GM23248 (cell line): ENCODE results near the gene FRRS1L. TPM values are rescaled to one million over a fixed set of nuclear protein-coding genes. Genes with fewer than 3 reads are reported as not detected.

Source experiments
- DNase-seq: peaks from one replicate; pipeline ENCODE4 v3.0.0-alpha.2; 2015
- H2AFZ ChIP-seq: fragments of 200-600 bp; sonication (generic); 2 replicates; pipeline ENCODE4 v1.6.1; 2016; ENCODE audit warnings: antibody characterized with exemption
- H3F3A ChIP-seq: fragments of 200-600 bp; sonication (generic); 2 replicates; pipeline ENCODE4 v1.6.1; 2016; ENCODE audit warnings: mild to moderate bottlenecking, antibody characterized with exemption, mixed run types; ENCODE audit not compliant: insufficient read depth
- H3K27ac ChIP-seq: fragments of 200-600 bp; sonication (generic); 2 replicates; pipeline ENCODE4 v1.5.1; 2016; ENCODE audit warnings: mild to moderate bottlenecking
- H3K27me3 ChIP-seq: fragments of 200-600 bp; sonication (generic); replicated peaks from 2 replicates; pipeline ENCODE4 v1.6.1; 2016; ENCODE audit warnings: mild to moderate bottlenecking; ENCODE audit not compliant: insufficient read depth
- H3K36me3 ChIP-seq: fragments of 200-600 bp; sonication (generic); 2 replicates; pipeline ENCODE4 v1.6.1; 2016; ENCODE audit warnings: low read depth, mild to moderate bottlenecking
- H3K4me1 ChIP-seq: fragments of 200-600 bp; sonication (generic); 2 replicates; pipeline ENCODE4 v1.6.1; 2016; ENCODE audit warnings: mild to moderate bottlenecking; ENCODE audit not compliant: insufficient read depth
- H3K4me2 ChIP-seq: fragments of 200-600 bp; sonication (generic); one replicate; pipeline ENCODE4 v1.6.1; 2016; ENCODE audit warnings: mild to moderate bottlenecking; ENCODE audit not compliant: unreplicated experiment
- H3K4me3 ChIP-seq: fragments of 200-600 bp; sonication (generic); 2 replicates; pipeline ENCODE4 v1.5.1; 2016; ENCODE audit warnings: mild to moderate bottlenecking
- H3K79me2 ChIP-seq: fragments of 200-600 bp; sonication (generic); 2 replicates; pipeline ENCODE4 v1.6.1; 2016; ENCODE audit warnings: mild to moderate bottlenecking; ENCODE audit not compliant: insufficient read depth
- H3K9ac ChIP-seq: fragments of 200-600 bp; sonication (generic); 2 replicates; pipeline ENCODE4 v1.6.1; 2016; ENCODE audit warnings: mild to moderate bottlenecking
- H3K9me2 ChIP-seq: fragments of 200-600 bp; sonication (generic); 2 replicates; pipeline ENCODE4 v1.6.1; 2016; ENCODE audit warnings: mixed run types, mild to moderate bottlenecking, moderate library complexity; ENCODE audit not compliant: insufficient read depth
- H3K9me3 ChIP-seq: fragments of 200-600 bp; sonication (generic); one replicate; pipeline ENCODE4 v1.6.1; 2017; ENCODE audit warnings: low read depth
- H4K20me1 ChIP-seq: fragments of 200-600 bp; sonication (generic); 2 replicates; pipeline ENCODE4 v1.6.0; 2016; ENCODE audit not compliant: insufficient read depth
- EZH2 ChIP-seq: fragments of 200-600 bp; sonication (generic); IDR thresholded peaks from 2 replicates; pipeline ENCODE4 v1.6.1; 2018; ENCODE audit warnings: antibody characterized with exemption, mild to moderate bottlenecking; ENCODE audit not compliant: insufficient read depth, poor library complexity, severe bottlenecking
- EZH2phosphoT487 ChIP-seq: fragments of 200-600 bp; sonication (generic); IDR thresholded peaks from 2 replicates; pipeline ENCODE4 v1.6.1; 2018; ENCODE audit warnings: antibody characterized with exemption, moderate library complexity, mild to moderate bottlenecking, low read depth; ENCODE audit not compliant: insufficient read depth
- WGBS, 2 experiments: methylation state at CpG; one replicate each; pipeline ENCODE4 v1.1.6; 2015 to 2017; ENCODE audit warnings: low lambda C conversion rate in 2 of 2, low coverage in 1 of 2; ENCODE audit errors: missing lambda C conversion rate in 2 of 2; 5-methylcytosine and 5-hydroxymethylcytosine counted together
- in situ Hi-C: fragments of 300-500 bp; cut with MboI; formaldehyde crosslinking; loops from 2 replicates; pipeline ENCODE4 v1.15.0; 2020
- polyA plus RNA-seq: library from polyadenylated mRNA; unstranded; fragments of >200 nt; fragmentation: Nextera tagmentation; extraction: Ambion mirVana; gene quantifications from 2 replicates; pipeline ENCODE4 v1.2.1, GENCODE V29; 2016
- total RNA-seq: library from RNA; depleted of rRNA; stranded (reverse); fragments of >200 nt; shearing (Covaris generic); gene quantifications from 2 replicates; pipeline ENCODE4 v1.2.3, GENCODE V29; 2014

FRRS1L gene
- total and polyA plus RNA-seq, 2 experiments from 2014 or later = not detected

DNA sequence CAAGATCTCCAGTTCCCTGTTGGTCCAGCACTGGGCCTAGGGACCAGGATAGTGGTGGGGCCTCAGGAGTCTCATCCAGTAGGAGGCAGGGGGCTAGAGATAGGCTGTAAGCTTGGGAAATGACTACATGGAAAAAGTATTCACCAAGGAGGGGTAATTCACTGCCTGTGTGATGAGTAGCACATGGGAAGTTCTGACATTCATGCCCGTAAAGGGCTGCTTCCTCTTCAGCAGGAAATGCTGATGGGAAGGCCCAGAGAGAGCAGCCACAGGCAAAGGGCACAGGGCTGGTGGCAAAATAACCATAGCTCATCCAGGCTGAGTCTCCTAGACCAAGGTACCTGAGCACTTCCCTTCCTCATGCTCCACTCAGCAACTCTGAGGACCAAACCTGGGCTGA is 23.1 kb upstream of the FRRS1L start:
- TF ChIP-seq EZH2phosphoT487 = no peak
- TF ChIP-seq EZH2 = no peak
- no peaks in the 10 kb centered on the region for H3K9me3 ChIP-seq
- no peak overlapping the region for H3K4me2 ChIP-seq
- H4K20me1 ChIP-seq = no peaks in the 10 kb centered on the region
- no peaks in the 10 kb centered on the region for H3K9me2 ChIP-seq
- H2AFZ ChIP-seq = no peak overlapping the region; the same call in 1 of the 2 replicates
- no peaks in the 10 kb centered on the region for H3F3A ChIP-seq
- DNase-seq = peak; percentile 13
- in situ Hi-C loops = no loop called here
- H3K79me2 ChIP-seq = no peaks in the 10 kb centered on the region
- H3K4me3 ChIP-seq = no peak overlapping the region
- WGBS, 2 experiments = 60 to 67% methylated on average over 1 of the region's 1 CpG
- no peaks in the 10 kb centered on the region for H3K27me3 ChIP-seq
- H3K36me3 ChIP-seq = no peaks in the 10 kb centered on the region
- H3K4me1 ChIP-seq = no peaks in the 10 kb centered on the region; the same call in 1 of the 2 replicates
- no peak overlapping the region for H3K9ac ChIP-seq
- no peak overlapping the region for H3K27ac ChIP-seq

- in situ Hi-C loops = no loop called here
- H3K27me3 ChIP-seq = no peaks in the 10 kb centered on the region
- 70% methylated on average over 9 of the region's 9 CpGs for WGBS, 2 experiments
- H3K4me1 ChIP-seq = no peaks in the 10 kb centered on the region; the same call in 1 of the 2 replicates
- H2AFZ ChIP-seq = no peak overlapping the region
- H3K36me3 ChIP-seq = no peaks in the 10 kb centered on the region
- H3K4me3 ChIP-seq = no peak overlapping the region
- H3K9me3 ChIP-seq = no peaks in the 10 kb centered on the region
- no peak overlapping the region for H3K27ac ChIP-seq
- H3K9me2 ChIP-seq = no peaks in the 10 kb centered on the region
- H3K9ac ChIP-seq = no peak overlapping the region
- no peak for TF ChIP-seq EZH2phosphoT487
- no peak for TF ChIP-seq EZH2
- H4K20me1 ChIP-seq = no peaks in the 10 kb centered on the region
- no peaks in the 10 kb centered on the region for H3F3A ChIP-seq
- H3K79me2 ChIP-seq = no peaks in the 10 kb centered on the region
- no peak overlapping the region for H3K4me2 ChIP-seq
- DNase-seq = no peak
Measured at GRCh38 chr9:109186857-109187520, 19.9 kb upstream of the FRRS1L start.

DNA sequence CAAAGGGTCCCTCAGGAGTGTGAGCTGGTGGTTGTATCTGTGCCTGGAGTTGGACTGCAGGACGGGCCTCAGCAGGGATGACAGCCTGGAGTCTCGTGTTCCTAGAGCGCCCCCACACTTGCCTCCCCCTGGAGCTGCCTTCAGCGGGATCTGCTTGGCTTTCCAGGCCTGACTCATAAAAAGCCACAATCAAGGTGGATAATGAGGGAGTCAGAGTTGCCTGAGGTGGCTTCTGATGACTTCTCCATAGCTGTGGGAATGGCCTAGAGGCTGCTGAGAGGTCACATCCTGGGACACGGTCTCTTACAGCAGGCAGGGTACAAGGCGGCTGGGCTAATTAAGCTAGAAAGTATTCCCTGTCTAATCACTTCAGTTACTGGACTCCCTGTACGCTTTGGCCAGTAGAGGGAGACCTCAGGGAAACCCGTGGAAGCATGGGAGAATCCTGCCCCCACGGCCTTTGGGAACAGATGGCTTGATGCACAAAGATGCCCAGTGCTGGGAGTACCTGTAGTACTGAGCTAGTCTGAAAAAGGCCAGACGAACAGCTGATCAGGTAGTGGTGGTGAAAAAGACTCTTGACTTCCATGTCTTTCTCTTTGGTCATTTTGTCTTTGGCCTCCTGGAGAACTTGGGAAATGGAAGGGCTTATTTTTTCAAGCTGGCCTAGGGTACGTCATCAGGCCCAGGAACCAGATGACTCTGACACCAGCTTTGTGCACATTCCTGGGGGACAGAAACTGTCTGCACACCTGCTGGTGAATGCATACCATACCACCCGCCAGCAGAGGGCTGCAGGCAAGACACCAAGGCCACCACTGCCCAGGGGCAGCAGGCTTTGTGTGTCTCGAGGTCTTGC is 16.1 kb upstream of the FRRS1L start:
- Histone ChIP-seq H3K9ac (no peak overlapping the region), H3K4me2 (no peak overlapping the region), H3K27me3 (no peaks in the 10 kb centered on the region; the same call in 1 of the 2 replicates), H3K27ac (no peak overlapping the region), H3K4me3 (no peak overlapping the region), H4K20me1 (no peaks in the 10 kb centered on the region), H3K79me2 (no peaks in the 10 kb centered on the region), H3K36me3 (no peaks in the 10 kb centered on the region), H3K9me2 (no peaks in the 10 kb centered on the region), H3F3A (no peaks in the 10 kb centered on the region), H2AFZ (no peak overlapping the region), H3K9me3 (no peaks in the 10 kb centered on the region), H3K4me1 (no peaks in the 10 kb centered on the region)
- TF ChIP-seq EZH2 (no peak), EZH2phosphoT487 (no peak)
- DNase-seq = peak; percentile 51
- WGBS, 2 experiments = 61 to 66% methylated on average over 13 of the region's 13 CpGs
- in situ Hi-C loops = no loop called here

DNA sequence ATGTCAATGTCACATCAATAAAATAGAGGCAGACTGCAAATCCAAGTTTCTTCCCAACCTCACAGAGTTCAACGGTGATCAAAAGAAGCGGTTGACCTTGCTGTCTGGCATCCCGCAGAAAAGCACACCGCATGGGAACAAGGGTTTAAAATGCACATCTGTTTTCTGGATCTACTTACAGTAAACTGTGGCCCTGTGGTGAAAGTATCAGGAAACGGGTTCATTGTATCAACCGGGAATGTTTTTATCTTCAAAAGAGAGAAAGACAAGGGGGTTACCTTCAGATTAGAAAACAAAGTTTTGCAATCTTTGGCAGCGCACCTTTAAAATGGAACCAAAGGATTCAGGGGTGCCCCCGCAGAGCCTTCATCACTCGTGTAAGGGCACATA is 15.5 kb upstream of the FRRS1L start:
- TF ChIP-seq EZH2phosphoT487 = no peak
- no peak for TF ChIP-seq EZH2
- no peak overlapping the region for H3K4me3 ChIP-seq

More for the DNA sequence above, 15.5 kb upstream of the FRRS1L start:
- WGBS, 2 experiments = 78 to 83% methylated on average over 9 of the region's 9 CpGs
- no peak overlapping the region for H3K9ac ChIP-seq
- H2AFZ ChIP-seq = no peak overlapping the region
- H3K79me2 ChIP-seq = no peaks in the 10 kb centered on the region
- no peak for DNase-seq
- H3K4me1 ChIP-seq = no peaks in the 10 kb centered on the region
- H3F3A ChIP-seq = no peaks in the 10 kb centered on the region
- H3K9me3 ChIP-seq = no peaks in the 10 kb centered on the region
- no peaks in the 10 kb centered on the region for H3K9me2 ChIP-seq
- H3K27me3 ChIP-seq = no peaks in the 10 kb centered on the region; the same call in 1 of the 2 replicates
- no peaks in the 10 kb centered on the region for H3K36me3 ChIP-seq
- H3K4me2 ChIP-seq = no peak overlapping the region
- in situ Hi-C loops = no loop called here
- no peaks in the 10 kb centered on the region for H4K20me1 ChIP-seq
- no peak overlapping the region for H3K27ac ChIP-seq
